H9 (cell line): Measurements from ENCODE around the gene VWC2. TPM values are rescaled to one million over a fixed set of nuclear protein-coding genes. Genes with fewer than 3 reads are reported as not detected.

ENCODE experiments used
- DNase-seq: peaks from one replicate; pipeline ENCODE4 v3.0.0-alpha.2; 2017
- H2AFZ ChIP-seq: one replicate; pipeline ENCODE4 v1.6.1; 2013; ENCODE audit warnings: mild to moderate bottlenecking, low read length, control low read depth, moderate library complexity
- H2AK5ac ChIP-seq: 2 replicates; pipeline ENCODE4 v1.6.1; 2013; ENCODE audit warnings: low read length, control low read depth, mixed read lengths; ENCODE audit not compliant: insufficient read length
- H2BK120ac ChIP-seq: one replicate; pipeline ENCODE4 v1.6.1; 2013; ENCODE audit warnings: low read depth, mild to moderate bottlenecking, low read length, control low read depth, inconsistent platforms; ENCODE audit not compliant: poor library complexity, severe bottlenecking
- H2BK12ac ChIP-seq: 2 replicates; pipeline ENCODE4 v1.6.1; 2013; ENCODE audit warnings: low read length, control low read depth, mixed read lengths, low read depth; ENCODE audit not compliant: insufficient read length
- H2BK15ac ChIP-seq: 2 replicates; pipeline ENCODE4 v1.6.1; 2013; ENCODE audit warnings: low read depth, low read length, control low read depth
- H2BK20ac ChIP-seq: one replicate; pipeline ENCODE4 v1.6.1; 2013; ENCODE audit warnings: low read depth, mild to moderate bottlenecking, low read length, control low read depth, inconsistent platforms; ENCODE audit not compliant: poor library complexity, severe bottlenecking
- H2BK5ac ChIP-seq: 2 replicates; pipeline ENCODE4 v1.6.1; 2013; ENCODE audit warnings: low read length, control low read depth, mixed read lengths; ENCODE audit not compliant: insufficient read length
- H3K14ac ChIP-seq: 2 replicates; pipeline ENCODE4 v1.6.1; 2013; ENCODE audit warnings: low read length, control low read depth; ENCODE audit not compliant: insufficient read depth
- H3K18ac ChIP-seq: 2 replicates; pipeline ENCODE4 v1.6.1; 2013; ENCODE audit warnings: low read depth, mild to moderate bottlenecking, mixed read lengths, low read length, control low read depth; ENCODE audit not compliant: insufficient read length
- H3K23ac ChIP-seq: 2 replicates; pipeline ENCODE4 v1.6.1; 2013; ENCODE audit warnings: low read length, control low read depth, mixed read lengths, low read depth; ENCODE audit not compliant: insufficient read length
- H3K23me2 ChIP-seq: 2 replicates; pipeline ENCODE4 v1.6.1; 2013; ENCODE audit warnings: low read depth, mild to moderate bottlenecking, mixed read lengths, low read length, control low read depth; ENCODE audit not compliant: insufficient read length, poor library complexity, severe bottlenecking
- H3K27ac ChIP-seq: 2 replicates; pipeline ENCODE4 v1.5.1; 2013; ENCODE audit warnings: low read length, control low read depth, mixed read lengths, low read depth; ENCODE audit not compliant: insufficient read length
- H3K27me3 ChIP-seq: 2 replicates; pipeline ENCODE4 v1.6.1; 2013; ENCODE audit warnings: low read length, control low read depth, inconsistent platforms; ENCODE audit not compliant: insufficient read depth
- H3K4ac ChIP-seq: 2 replicates; pipeline ENCODE4 v1.6.1; 2013; ENCODE audit warnings: low read depth, mild to moderate bottlenecking, control low read depth, inconsistent platforms, low read length, moderate library complexity
- H3K4me1 ChIP-seq: 2 replicates; pipeline ENCODE4 v1.6.1; 2013; ENCODE audit warnings: low read length, control low read depth, inconsistent platforms; ENCODE audit not compliant: insufficient read depth
- H3K4me2 ChIP-seq: 2 replicates; pipeline ENCODE4 v1.6.1; 2013; ENCODE audit warnings: low read length, control low read depth, mixed read lengths; ENCODE audit not compliant: insufficient read length, insufficient read depth
- H3K56ac ChIP-seq: 2 replicates; pipeline ENCODE4 v1.6.1; 2013; ENCODE audit warnings: low read depth, mild to moderate bottlenecking, mixed read lengths, low read length, control low read depth; ENCODE audit not compliant: insufficient read length
- H3K79me1 ChIP-seq: 2 replicates; pipeline ENCODE4 v1.6.1; 2013; ENCODE audit warnings: low read depth, mild to moderate bottlenecking, moderate library complexity, low read length, control low read depth, inconsistent platforms; ENCODE audit not compliant: insufficient read depth, poor library complexity, severe bottlenecking
- H3K79me2 ChIP-seq: 2 replicates; pipeline ENCODE4 v1.6.1; 2013; ENCODE audit warnings: low read length, control low read depth, inconsistent platforms; ENCODE audit not compliant: insufficient read depth
- H3K9ac ChIP-seq: 2 replicates; pipeline ENCODE4 v1.6.1; 2013; ENCODE audit warnings: low read length, control low read depth, mixed read lengths; ENCODE audit not compliant: insufficient read length; ENCODE audit errors: extremely low read depth
- H3K9me3 ChIP-seq: one replicate; pipeline ENCODE4 v1.6.1; 2013; ENCODE audit warnings: low read depth, low read length, inconsistent platforms; ENCODE audit not compliant: control insufficient read depth
- H3T11ph ChIP-seq: one replicate; pipeline ENCODE4 v1.6.1; 2013; ENCODE audit warnings: mild to moderate bottlenecking, low read length, control low read depth, inconsistent platforms
- H4K20me1 ChIP-seq: one replicate; pipeline ENCODE4 v1.6.1; 2013; ENCODE audit not compliant: control insufficient read depth, insufficient read length, insufficient read depth
- H4K5ac ChIP-seq: 2 replicates; pipeline ENCODE4 v1.6.1; 2013; ENCODE audit warnings: low read depth, mild to moderate bottlenecking, mixed read lengths, low read length, control low read depth; ENCODE audit not compliant: insufficient read length
- H4K8ac ChIP-seq: replicated peaks from 2 replicates; pipeline ENCODE4 v1.6.1; 2013; ENCODE audit warnings: low read length, control low read depth, mixed read lengths, low read depth; ENCODE audit not compliant: insufficient read length
- H4K91ac ChIP-seq: 2 replicates; pipeline ENCODE4 v1.6.1; 2013; ENCODE audit warnings: low read depth, mild to moderate bottlenecking, moderate library complexity, mixed read lengths, low read length, control low read depth; ENCODE audit not compliant: insufficient read length
- H3K27ac Mint-ChIP-seq, 3 experiments: 2 replicates in 2 of 3; 3 replicates in 1 of 3; pipeline ENCODE4 v1.8.0; 2020 to 2021; ENCODE audit warnings: mixed read lengths in 3 of 3, mild to moderate bottlenecking in 1 of 3, moderate library complexity in 1 of 3
- H3K27me3 Mint-ChIP-seq: 2 replicates; pipeline ENCODE4 v1.8.0; 2021; ENCODE audit warnings: low read depth, mild to moderate bottlenecking, moderate library complexity, mixed read lengths
- H3K36me3 Mint-ChIP-seq, 3 experiments: 2 replicates in 2 of 3; 3 replicates in 1 of 3; pipeline ENCODE4 v1.8.0; 2020 to 2021; ENCODE audit warnings: low read depth in 3 of 3, mixed read lengths in 3 of 3; ENCODE audit not compliant: insufficient read depth in 1 of 3
- H3K4me1 Mint-ChIP-seq, 2 experiments: 2 replicates each; pipeline ENCODE4 v1.8.0; 2020; ENCODE audit warnings: mixed read lengths in 2 of 2
- H3K4me3 Mint-ChIP-seq, 2 experiments: 2 replicates in 1 of 2; 3 replicates in 1 of 2; pipeline ENCODE4 v1.8.0; 2020 to 2021; ENCODE audit warnings: mild to moderate bottlenecking in 2 of 2, mixed read lengths in 2 of 2, moderate library complexity in 1 of 2
- H3K9me3 Mint-ChIP-seq, 2 experiments: 2 replicates in 1 of 2; 3 replicates in 1 of 2; pipeline ENCODE4 v1.8.0; 2020; ENCODE audit warnings: mild to moderate bottlenecking in 2 of 2, mixed read lengths in 2 of 2, moderate library complexity in 1 of 2
- WGBS: extraction: QIAGEN DNeasy Blood & Tissue Kit; methylation state at CpG from one replicate; pipeline ENCODE4 v1.1.7; 2013; ENCODE audit warnings: missing lambda C conversion rate, low lambda C conversion rate, mixed read lengths; ENCODE audit not compliant: insufficient read length; ENCODE audit errors: extremely low coverage; 5-methylcytosine and 5-hydroxymethylcytosine counted together
- total RNA-seq: library from RNA; stranded (reverse); gene quantifications from 2 replicates; pipeline ENCODE4 v1.2.1, GENCODE V29; 2021
- TF ChIP-seq, protein P1 (sequence below): fragments of 200-600 bp; sonication (generic); conservative IDR thresholded peaks from 3 replicates; pipeline ENCODE4 v1.8.0; 2021; ENCODE audit warnings: antibody characterized with exemption, mild to moderate bottlenecking

Gene VWC2
- total RNA-seq, 1 experiment from 2014 or later, result 0.02 TPM

DNA sequence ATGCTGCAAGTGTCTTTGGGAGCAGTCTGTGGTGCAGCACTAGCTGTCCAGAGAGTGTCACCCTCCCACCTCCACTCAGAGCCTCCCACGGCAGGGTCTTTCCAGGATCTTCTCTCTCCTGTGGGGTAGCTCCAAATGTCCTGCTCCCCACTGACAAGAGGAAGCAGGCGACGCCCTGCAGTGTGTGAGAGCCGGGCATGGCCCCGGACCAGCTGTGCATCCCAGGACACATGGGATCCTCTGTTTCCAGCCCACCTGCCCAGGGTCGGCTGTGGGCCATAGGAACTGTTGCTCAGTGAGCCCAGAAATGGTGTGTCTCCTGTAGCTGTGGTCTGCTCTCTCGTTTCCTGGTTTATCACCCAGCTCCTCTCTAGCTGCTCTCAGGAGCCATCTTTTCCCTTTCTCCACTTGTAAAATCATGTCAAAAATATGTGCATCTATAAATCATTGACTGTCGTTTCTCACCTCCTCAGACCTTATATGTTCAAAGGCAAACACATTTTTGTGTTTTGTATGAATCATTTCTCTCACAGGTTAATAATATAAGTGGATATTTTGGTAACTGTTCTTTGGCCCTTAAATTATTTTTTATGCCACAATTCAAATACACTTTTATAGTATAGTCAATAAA, 74.9 kb downstream of the VWC2 start:
- Mint-ChIP-seq H3K4me3 (no peak overlapping the region), H3K4me1 (peaks cover 5 to 9% of the 10 kb centered on the region in 2 experiments), H3K27me3 (no peaks in the 10 kb centered on the region), H3K27ac (no peak overlapping the region; a peak in 1 of 7 replicates), H3K36me3 (no peaks in the 10 kb centered on the region; a peak in 2 of 7 replicates), H3K9me3 (no peaks in the 10 kb centered on the region)
- Histone ChIP-seq H2BK15ac (no peak overlapping the region), H3K18ac (no peak overlapping the region), H2BK120ac (no peak overlapping the region), H2BK12ac (no peak overlapping the region), H3K4me1 (peaks cover 2% of the 10 kb centered on the region; the same call in 1 of the 2 replicates), H3T11ph (no peak overlapping the region), H3K79me2 (no peaks in the 10 kb centered on the region), H2BK20ac (no peak overlapping the region), H3K23me2 (no peaks in the 10 kb centered on the region), H3K56ac (no peak overlapping the region), H4K5ac (no peak overlapping the region), H3K23ac (no peak overlapping the region), H3K79me1 (no peaks in the 10 kb centered on the region), H4K20me1 (no peaks in the 10 kb centered on the region), H3K27me3 (no peaks in the 10 kb centered on the region), H4K8ac (no peak overlapping the region), H4K91ac (no peak overlapping the region), H3K9me3 (no peaks in the 10 kb centered on the region), H3K4ac (no peak overlapping the region), H2AK5ac (no peak overlapping the region), H3K27ac (no peak overlapping the region), H2AFZ (no peak overlapping the region), H3K14ac (no peak overlapping the region), H3K9ac (no peak overlapping the region), H3K4me2 (no peak overlapping the region), H2BK5ac (no peak overlapping the region)
- DNase-seq, result no peak
- TF ChIP-seq, protein P1, sequence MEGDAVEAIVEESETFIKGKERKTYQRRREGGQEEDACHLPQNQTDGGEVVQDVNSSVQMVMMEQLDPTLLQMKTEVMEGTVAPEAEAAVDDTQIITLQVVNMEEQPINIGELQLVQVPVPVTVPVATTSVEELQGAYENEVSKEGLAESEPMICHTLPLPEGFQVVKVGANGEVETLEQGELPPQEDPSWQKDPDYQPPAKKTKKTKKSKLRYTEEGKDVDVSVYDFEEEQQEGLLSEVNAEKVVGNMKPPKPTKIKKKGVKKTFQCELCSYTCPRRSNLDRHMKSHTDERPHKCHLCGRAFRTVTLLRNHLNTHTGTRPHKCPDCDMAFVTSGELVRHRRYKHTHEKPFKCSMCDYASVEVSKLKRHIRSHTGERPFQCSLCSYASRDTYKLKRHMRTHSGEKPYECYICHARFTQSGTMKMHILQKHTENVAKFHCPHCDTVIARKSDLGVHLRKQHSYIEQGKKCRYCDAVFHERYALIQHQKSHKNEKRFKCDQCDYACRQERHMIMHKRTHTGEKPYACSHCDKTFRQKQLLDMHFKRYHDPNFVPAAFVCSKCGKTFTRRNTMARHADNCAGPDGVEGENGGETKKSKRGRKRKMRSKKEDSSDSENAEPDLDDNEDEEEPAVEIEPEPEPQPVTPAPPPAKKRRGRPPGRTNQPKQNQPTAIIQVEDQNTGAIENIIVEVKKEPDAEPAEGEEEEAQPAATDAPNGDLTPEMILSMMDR, result no peak
- no CpG with 5 or more reads among the region's 8 CpGs for WGBS
